ENCODE results near the gene CD4.

- no peak for TF ChIP-seq CTCF (IDR thresholded peaks at IDR 0.05)
- no peak for TF ChIP-seq POLR2A (IDR thresholded peaks at IDR 0.05)
These were observed 21.4 kb downstream of the CD4 start for GRCh38 chr12:6810758-6811157.
